CD14-positive monocyte (primary cell): ENCODE measurements around the gene ZDHHC11. TPM values are rescaled to one million over a fixed set of nuclear protein-coding genes. Genes with fewer than 3 reads are reported as not detected.

ENCODE experiments used
- DNase-seq, 3 donors: peaks; one replicate each; pipeline ENCODE4 v3.0.0-alpha.2; 2011 to 2022
- H2AFZ ChIP-seq: 2 replicates; pipeline ENCODE4 v1.6.0; 2012; ENCODE audit warnings: mild to moderate bottlenecking, low read depth, low read length, inconsistent platforms; ENCODE audit not compliant: insufficient read depth, poor library complexity, severe bottlenecking
- H3K27ac ChIP-seq, 2 donors: 1 replicate in 1 of 2; 2 replicates in 1 of 2; pipeline ENCODE4 v1.5.1; 2012 to 2013; ENCODE audit warnings: low read length in 2 of 2, control low read depth in 1 of 2, inconsistent platforms in 1 of 2, low read depth in 1 of 2, mild to moderate bottlenecking in 1 of 2
- H3K27me3 ChIP-seq, 2 donors: one replicate each; pipeline versions ENCODE4 v1.6.0 to v1.6.1; 2011 to 2013; ENCODE audit warnings: low read length in 2 of 2; ENCODE audit not compliant: control insufficient read depth in 2 of 2, insufficient read depth in 2 of 2
- H3K36me3 ChIP-seq, 2 donors: replicated peaks in 1 of 2; 1 replicate in 1 of 2; 2 replicates in 1 of 2; pipeline versions ENCODE4 v1.5.1 to v1.6.1; 2012 to 2013; ENCODE audit warnings: low read length in 2 of 2, control low read depth in 1 of 2, inconsistent platforms in 1 of 2, mild to moderate bottlenecking in 1 of 2; ENCODE audit not compliant: insufficient read depth in 2 of 2, control insufficient read depth in 1 of 2
- H3K4me1 ChIP-seq, 2 donors: 1 replicate in 1 of 2; 2 replicates in 1 of 2; pipeline versions ENCODE4 v1.5.1 to v1.6.1; 2012 to 2013; ENCODE audit warnings: low read length in 2 of 2, control low read depth in 1 of 2, inconsistent platforms in 1 of 2, mild to moderate bottlenecking in 1 of 2, moderate library complexity in 1 of 2; ENCODE audit not compliant: insufficient read depth in 2 of 2, control insufficient read depth in 1 of 2
- H3K4me2 ChIP-seq: replicated peaks from 2 replicates; pipeline ENCODE3; 2012; ENCODE audit warnings: low read length, moderate library complexity, mild to moderate bottlenecking; ENCODE audit not compliant: poor library complexity, severe bottlenecking; ENCODE audit errors: extremely low read depth
- H3K4me3 ChIP-seq, 3 experiments: fragments of 200-600 bp in 1 of 3; sonication (generic) in 1 of 3; replicated peaks in 1 of 3; 1 replicate in 2 of 3; 2 replicates in 1 of 3; pipeline ENCODE4 v1.5.1; 2011 to 2013; ENCODE audit warnings: low read length in 3 of 3, mild to moderate bottlenecking in 3 of 3, control low read depth in 2 of 3, low read depth in 2 of 3, inconsistent platforms in 1 of 3, moderate library complexity in 1 of 3
- H3K79me2 ChIP-seq: 2 replicates; pipeline ENCODE4 v1.6.0; 2012; ENCODE audit warnings: mild to moderate bottlenecking, control low read depth, inconsistent platforms, low read length, moderate library complexity; ENCODE audit not compliant: insufficient read depth
- H3K9ac ChIP-seq: 2 replicates; pipeline ENCODE4 v1.6.0; 2017; ENCODE audit warnings: low read length, mild to moderate bottlenecking; ENCODE audit not compliant: insufficient read depth, poor library complexity, severe bottlenecking
- H3K9me3 ChIP-seq, 2 donors: replicated peaks in 1 of 2; 1 replicate in 1 of 2; 2 replicates in 1 of 2; pipeline versions ENCODE4 v1.5.1 to v1.6.1; 2012 to 2013; ENCODE audit warnings: low read length in 2 of 2, control low read depth in 1 of 2; ENCODE audit not compliant: control insufficient read depth in 1 of 2, insufficient read depth in 1 of 2
- H4K20me1 ChIP-seq: 2 replicates; pipeline ENCODE4 v1.6.0; 2012; ENCODE audit warnings: mild to moderate bottlenecking, low read length, control low read depth, moderate library complexity; ENCODE audit not compliant: insufficient read depth
- H3K27ac Mint-ChIP-seq, 7 donors: one replicate each; pipeline ENCODE4 v1.8.0; 2020; ENCODE audit warnings: mild to moderate bottlenecking in 7 of 7, mixed read lengths in 7 of 7, moderate library complexity in 6 of 7, inconsistent platforms in 2 of 7
- H3K27me3 Mint-ChIP-seq, 3 donors: one replicate each; pipeline ENCODE4 v1.8.0; 2021 to 2022; ENCODE audit warnings: low read depth in 3 of 3, mild to moderate bottlenecking in 3 of 3, mixed read lengths in 3 of 3, moderate library complexity in 3 of 3, inconsistent platforms in 1 of 3
- H3K36me3 Mint-ChIP-seq, 2 donors: one replicate each; pipeline ENCODE4 v1.8.0; 2020; ENCODE audit warnings: mixed read lengths in 2 of 2, inconsistent platforms in 1 of 2, mild to moderate bottlenecking in 1 of 2
- H3K4me1 Mint-ChIP-seq: one replicate; pipeline ENCODE4 v1.8.0; 2020; ENCODE audit warnings: mild to moderate bottlenecking, mixed read lengths
- H3K4me3 Mint-ChIP-seq, 2 donors: one replicate each; pipeline ENCODE4 v1.8.0; 2020; ENCODE audit warnings: mild to moderate bottlenecking in 2 of 2, mixed read lengths in 2 of 2, moderate library complexity in 1 of 2
- H3K9me3 Mint-ChIP-seq, 7 donors: one replicate each; pipeline ENCODE4 v1.8.0; 2020 to 2022; ENCODE audit warnings: mixed read lengths in 7 of 7, mild to moderate bottlenecking in 6 of 7, moderate library complexity in 6 of 7, inconsistent platforms in 2 of 7
- CTCF ChIP-seq: fragments of 200-600 bp; IDR thresholded peaks from one replicate; pipeline ENCODE4 v1.8.0; 2022; ENCODE audit warnings: antibody characterized with exemption, mild to moderate bottlenecking
- WGBS: methylation state at CpG from one replicate; pipeline ENCODE4 v1.1.5; 2013; ENCODE audit warnings: missing lambda C conversion rate; ENCODE audit not compliant: insufficient coverage; 5-methylcytosine and 5-hydroxymethylcytosine counted together
- intact Hi-C, 2 donors: fragments of 100-400 bp; cut with micrococcal nuclease; formaldehyde crosslinking; loops; one replicate each; pipeline versions ENCODE4 v1.15.0 to v1.15.1; 2023
- polyA plus RNA-seq, 3 donors: library from polyadenylated mRNA; depleted of rRNA in 1 of 3; unstranded in 2 of 3; stranded (reverse) in 1 of 3; fragments of 300-500 nt in 2 of 3; fragments of >200 nt in 1 of 3; fragmentation: Illumina TruSeq in 2 of 3; gene quantifications; 1 replicate in 2 of 3; 2 replicates in 1 of 3; pipeline ENCODE4 v1.2.3, GENCODE V29; 2012 to 2021

The ZDHHC11 gene
- polyA plus RNA-seq, 3 donors: 1.8 TPM; not detected in 2

- no peak for DNase-seq
- Histone ChIP-seq H3K4me3 (no peak overlapping the region), H2AFZ (no peak overlapping the region), H3K36me3 (no peaks in the 10 kb centered on the region), H3K9ac (no peak overlapping the region), H4K20me1 (no peaks in the 10 kb centered on the region), H3K27ac (no peak overlapping the region), H3K9me3 (no peaks in the 10 kb centered on the region), H3K79me2 (no peaks in the 10 kb centered on the region), H3K4me2 (no peak overlapping the region), H3K4me1 (no peaks in the 10 kb centered on the region), H3K27me3 (no peaks in the 10 kb centered on the region)
- intact Hi-C loops: loop anchor here in 1 of 2 donors (2.0 kb wide), 1 partner anchor 95 kb away; no protein-coding TSS in a partner anchor
- WGBS: 95% methylated on average over 31 of the region's 36 CpGs
- no peak for TF ChIP-seq CTCF
- Mint-ChIP-seq H3K36me3 (no peaks in the 10 kb centered on the region), H3K4me3 (no peak overlapping the region), H3K4me1 (no peaks in the 10 kb centered on the region), H3K9me3 (peaks cover 0 to 3% (median 0%) of the 10 kb centered on the region in 7 donors), H3K27ac (no peak overlapping the region), H3K27me3 (peaks cover 4% of the 10 kb centered on the region in 3 donors)
Observed at GRCh38 chr5:777756-778161, 73.0 kb downstream of the ZDHHC11 start.

GRCh38 chr5:776862-777711 lies 73.7 kb downstream of the ZDHHC11 start:
- H3K9me3 ChIP-seq: no peaks in the 10 kb centered on the region
- H2AFZ ChIP-seq: no peak overlapping the region
- H3K4me3 ChIP-seq: no peak overlapping the region
- no peaks in the 10 kb centered on the region for H3K79me2 ChIP-seq
- H3K27me3 ChIP-seq: no peaks in the 10 kb centered on the region
- no peaks in the 10 kb centered on the region for H3K36me3 Mint-ChIP-seq
- no peaks in the 10 kb centered on the region for H4K20me1 ChIP-seq
- no peaks in the 10 kb centered on the region for H3K4me1 Mint-ChIP-seq
- no peak for DNase-seq
- no peak overlapping the region for H3K27ac ChIP-seq
- H3K27ac Mint-ChIP-seq: no peak overlapping the region
- H3K4me1 ChIP-seq: no peaks in the 10 kb centered on the region
- H3K36me3 ChIP-seq: no peaks in the 10 kb centered on the region
- no peak overlapping the region for H3K9ac ChIP-seq
- peaks cover 4% of the 10 kb centered on the region in 3 donors for H3K27me3 Mint-ChIP-seq
- intact Hi-C loops: loop anchor here in 1 of 2 donors (2.0 kb wide), 1 partner anchor 94 kb away; no protein-coding TSS in a partner anchor
- no peak overlapping the region for H3K4me2 ChIP-seq
- 92% methylated on average over 36 of the region's 42 CpGs for WGBS
- peaks cover 0 to 3% (median 0%) of the 10 kb centered on the region in 7 donors for H3K9me3 Mint-ChIP-seq
- no peak overlapping the region for H3K4me3 Mint-ChIP-seq
- TF ChIP-seq CTCF: no peak
